ENCODE data around the gene PCDHGB3. TPM values are rescaled to one million over a fixed set of nuclear protein-coding genes. Genes with fewer than 3 reads are reported as not detected.
"Not testable (repeated sequence)": the region's sequence is repeated elsewhere in the genome, so short reads cannot be mapped to it uniquely, and the experiment has no call there.

Gene PCDHGB3
- total RNA-seq, 2 donors from 2014 or later, result 11.2 to 15.4 TPM

DNA sequence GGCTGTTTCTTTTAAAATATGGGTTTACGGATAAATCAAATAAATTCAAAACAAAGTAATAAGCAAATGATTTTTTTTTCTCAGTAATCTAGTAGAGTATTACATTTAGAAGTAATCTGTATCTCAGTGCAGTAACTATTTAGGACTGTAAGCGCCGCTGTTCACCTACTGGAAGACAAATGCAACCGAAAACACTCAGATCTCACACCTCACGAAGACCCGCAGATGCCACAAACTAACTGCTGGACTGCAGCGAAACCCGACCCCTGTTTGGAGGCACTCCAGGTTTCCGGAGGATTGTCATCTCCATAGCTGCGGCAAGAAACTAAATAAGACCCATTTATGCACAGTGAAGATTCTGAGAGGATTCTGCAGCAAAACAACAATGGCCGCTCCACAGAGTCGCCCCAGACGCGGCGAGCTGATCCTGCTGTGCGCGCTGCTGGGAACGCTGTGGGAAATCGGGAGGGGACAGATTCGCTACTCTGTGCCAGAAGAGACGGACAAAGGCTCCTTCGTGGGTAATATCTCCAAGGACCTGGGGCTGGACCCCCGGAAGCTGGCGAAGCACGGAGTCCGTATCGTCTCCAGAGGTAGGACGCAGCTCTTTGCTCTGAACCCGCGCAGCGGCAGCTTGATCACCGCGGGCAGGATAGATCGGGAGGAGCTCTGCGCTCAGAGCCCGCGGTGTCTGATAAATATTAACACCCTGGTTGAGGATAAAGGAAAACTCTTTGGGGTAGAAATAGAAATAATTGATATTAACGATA, 22.6 kb downstream of the PCDHGB3 start, which contains the start of gene PCDHGA8:
PCDHGA8 (plus strand) TSS at position 205 of the 770 bp plus-strand sequence; CDS start at position 386, 181 bp downstream.
- Histone ChIP-seq H3K9me3 (peaks cover 91% of the 10 kb centered on the region), H3K27ac (no peak within 1 kb of the TSS), H3K27me3 (replicated peaks; ENCODE audit: insufficient read depth) (no peaks in the 10 kb centered on the region), H3K36me3 (peaks cover 5% of the 10 kb centered on the region), H3K4me1 (ENCODE audit: control insufficient read depth in 1 of 2, low read depth in 2 of 2) (no peaks in the 10 kb centered on the region), H3K4me3 (peak within 1 kb of the TSS; percentile 32)
- no peak for ATAC-seq (ENCODE audit: insufficient number of reproducible peaks, low FRiP score, low read depth)
- no peak for DNase-seq (ENCODE audit: low spot score)
- TF ChIP-seq, protein P1, sequence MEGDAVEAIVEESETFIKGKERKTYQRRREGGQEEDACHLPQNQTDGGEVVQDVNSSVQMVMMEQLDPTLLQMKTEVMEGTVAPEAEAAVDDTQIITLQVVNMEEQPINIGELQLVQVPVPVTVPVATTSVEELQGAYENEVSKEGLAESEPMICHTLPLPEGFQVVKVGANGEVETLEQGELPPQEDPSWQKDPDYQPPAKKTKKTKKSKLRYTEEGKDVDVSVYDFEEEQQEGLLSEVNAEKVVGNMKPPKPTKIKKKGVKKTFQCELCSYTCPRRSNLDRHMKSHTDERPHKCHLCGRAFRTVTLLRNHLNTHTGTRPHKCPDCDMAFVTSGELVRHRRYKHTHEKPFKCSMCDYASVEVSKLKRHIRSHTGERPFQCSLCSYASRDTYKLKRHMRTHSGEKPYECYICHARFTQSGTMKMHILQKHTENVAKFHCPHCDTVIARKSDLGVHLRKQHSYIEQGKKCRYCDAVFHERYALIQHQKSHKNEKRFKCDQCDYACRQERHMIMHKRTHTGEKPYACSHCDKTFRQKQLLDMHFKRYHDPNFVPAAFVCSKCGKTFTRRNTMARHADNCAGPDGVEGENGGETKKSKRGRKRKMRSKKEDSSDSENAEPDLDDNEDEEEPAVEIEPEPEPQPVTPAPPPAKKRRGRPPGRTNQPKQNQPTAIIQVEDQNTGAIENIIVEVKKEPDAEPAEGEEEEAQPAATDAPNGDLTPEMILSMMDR (IDR thresholded peaks at IDR 0.05), result no peak

DNA sequence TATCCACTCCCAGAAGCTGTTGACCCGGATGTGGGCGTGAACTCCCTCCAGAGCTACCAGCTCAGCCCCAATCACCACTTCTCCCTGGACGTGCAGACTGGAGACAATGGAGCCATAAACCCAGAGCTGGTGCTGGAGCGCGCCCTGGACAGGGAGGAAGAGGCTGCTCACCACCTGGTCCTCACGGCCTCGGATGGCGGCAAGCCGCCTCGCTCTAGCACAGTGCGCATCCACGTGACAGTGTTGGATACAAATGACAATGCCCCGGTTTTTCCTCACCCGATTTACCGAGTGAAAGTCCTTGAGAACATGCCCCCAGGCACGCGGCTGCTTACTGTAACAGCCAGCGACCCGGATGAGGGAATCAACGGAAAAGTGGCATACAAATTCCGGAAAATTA, 23.2 kb downstream of the PCDHGB3 start:
- Histone ChIP-seq H3K27me3 (replicated peaks; ENCODE audit: insufficient read depth) (no peaks in the 10 kb centered on the region), H3K27ac (no peak overlapping the region), H3K36me3 (peaks cover 5% of the 10 kb centered on the region), H3K4me1 (ENCODE audit: control insufficient read depth in 1 of 2, low read depth in 2 of 2) (no peaks in the 10 kb centered on the region), H3K9me3 (peaks cover 93% of the 10 kb centered on the region), H3K4me3 (peak overlapping the region; percentile 23)
- TF ChIP-seq, protein P1 (IDR thresholded peaks at IDR 0.05), result no peak
- no peak for DNase-seq (ENCODE audit: low spot score)
- ATAC-seq (ENCODE audit: insufficient number of reproducible peaks, low FRiP score, low read depth), result no peak

DNA sequence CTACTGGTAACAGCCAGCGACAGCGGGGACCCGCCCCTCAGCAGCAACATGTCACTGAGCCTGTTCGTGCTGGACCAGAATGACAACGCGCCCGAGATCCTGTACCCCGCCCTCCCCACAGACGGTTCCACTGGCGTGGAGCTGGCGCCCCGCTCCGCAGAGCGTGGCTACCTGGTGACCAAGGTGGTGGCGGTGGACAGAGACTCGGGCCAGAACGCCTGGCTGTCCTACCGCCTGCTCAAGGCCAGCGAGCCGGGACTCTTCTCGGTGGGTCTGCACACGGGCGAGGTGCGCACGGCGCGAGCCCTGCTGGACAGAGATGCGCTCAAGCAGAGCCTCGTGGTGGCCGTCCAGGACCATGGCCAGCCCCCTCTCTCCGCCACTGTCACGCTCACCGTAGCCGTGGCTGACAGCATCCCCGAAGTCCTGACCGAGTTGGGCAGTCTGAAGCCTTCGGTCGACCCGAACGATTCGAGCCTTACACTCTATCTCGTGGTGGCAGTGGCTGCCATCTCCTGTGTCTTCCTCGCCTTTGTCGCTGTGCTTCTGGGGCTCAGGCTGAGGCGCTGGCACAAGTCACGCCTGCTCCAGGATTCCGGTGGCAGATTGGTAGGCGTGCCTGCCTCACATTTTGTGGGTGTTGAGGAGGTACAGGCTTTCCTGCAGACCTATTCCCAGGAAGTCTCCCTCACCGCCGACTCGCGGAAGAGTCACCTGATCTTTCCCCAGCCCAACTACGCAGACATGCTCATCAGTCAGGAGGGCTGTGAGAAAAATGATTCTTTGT, 24.6 kb downstream of the PCDHGB3 start:
- not testable (repeated sequence) for H3K27me3 ChIP-seq (replicated peaks; ENCODE audit: insufficient read depth); ATAC-seq (ENCODE audit: insufficient number of reproducible peaks, low FRiP score, low read depth); H3K27ac ChIP-seq; H3K4me3 ChIP-seq; H3K36me3 ChIP-seq; DNase-seq (ENCODE audit: low spot score); H3K4me1 ChIP-seq (ENCODE audit: control insufficient read depth in 1 of 2, low read depth in 2 of 2)
- peaks cover 92% of the 10 kb centered on the region for H3K9me3 ChIP-seq

DNA sequence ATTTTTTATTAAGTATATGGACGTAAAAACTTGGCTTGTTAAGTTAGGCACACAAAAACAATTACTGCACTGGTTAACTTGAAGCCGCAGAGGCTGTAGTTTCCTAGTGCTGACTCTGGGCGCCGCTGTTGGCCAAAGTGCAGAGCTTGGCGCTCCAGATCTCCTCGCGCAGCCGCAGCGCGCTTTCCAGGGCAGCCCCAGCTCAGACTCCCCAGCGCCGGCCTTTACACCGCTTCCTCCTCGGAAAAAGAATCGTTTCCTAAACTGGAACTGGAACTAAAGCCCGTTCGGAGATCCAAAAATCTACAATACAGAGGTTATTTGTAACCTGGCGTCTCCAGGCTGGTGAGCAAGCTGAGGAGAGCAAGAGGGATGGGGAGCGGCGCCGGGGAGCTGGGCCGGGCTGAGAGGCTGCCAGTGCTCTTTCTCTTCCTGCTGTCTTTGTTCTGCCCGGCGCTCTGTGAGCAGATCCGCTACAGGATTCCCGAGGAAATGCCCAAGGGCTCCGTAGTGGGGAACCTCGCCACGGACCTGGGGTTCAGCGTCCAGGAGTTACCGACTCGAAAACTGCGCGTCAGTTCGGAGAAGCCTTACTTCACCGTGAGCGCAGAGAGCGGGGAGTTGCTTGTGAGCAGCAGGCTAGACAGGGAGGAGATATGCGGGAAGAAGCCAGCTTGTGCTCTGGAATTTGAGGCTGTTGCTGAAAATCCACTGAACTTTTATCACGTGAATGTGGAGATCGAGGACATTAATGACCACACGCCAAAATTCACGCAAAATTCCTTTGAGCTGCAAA, 27.9 kb downstream of the PCDHGB3 start, which contains the start of gene PCDHGB5:
PCDHGB5 (plus strand) TSS at position 192 of the 796 bp plus-strand sequence; CDS start at position 373, 181 bp downstream.
- H3K27ac ChIP-seq; H3K27me3 ChIP-seq (replicated peaks; ENCODE audit: insufficient read depth); DNase-seq (ENCODE audit: low spot score); H3K4me1 ChIP-seq (ENCODE audit: control insufficient read depth in 1 of 2, low read depth in 2 of 2); H3K36me3 ChIP-seq; ATAC-seq (ENCODE audit: insufficient number of reproducible peaks, low FRiP score, low read depth): not testable (repeated sequence)
- Histone ChIP-seq H3K9me3 (peaks cover 88% of the 10 kb centered on the region), H3K4me3 (peak within 1 kb of the TSS; percentile 47)
- TF ChIP-seq, protein P1 (IDR thresholded peaks at IDR 0.05), result peak; percentile 29

DNA sequence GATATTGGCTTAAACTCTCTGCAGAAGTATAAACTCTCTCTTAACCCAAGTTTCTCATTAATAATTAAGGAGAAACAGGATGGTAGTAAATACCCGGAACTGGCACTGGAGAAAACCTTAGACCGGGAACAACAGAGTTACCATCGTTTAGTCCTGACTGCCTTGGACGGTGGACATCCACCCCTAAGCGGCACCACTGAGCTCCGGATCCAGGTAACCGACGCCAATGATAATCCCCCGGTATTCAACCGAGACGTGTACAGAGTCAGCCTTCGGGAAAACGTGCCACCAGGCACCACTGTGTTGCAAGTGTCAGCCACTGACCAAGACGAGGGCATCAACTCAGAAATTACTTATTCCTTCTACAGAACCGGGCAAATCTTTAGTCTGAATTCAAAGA, 28.6 kb downstream of the PCDHGB3 start:
- Histone ChIP-seq H3K27ac (no peak overlapping the region), H3K4me1 (ENCODE audit: control insufficient read depth in 1 of 2, low read depth in 2 of 2) (no peaks in the 10 kb centered on the region), H3K4me3 (peak overlapping the region; percentile 33), H3K36me3 (no peaks in the 10 kb centered on the region), H3K27me3 (replicated peaks; ENCODE audit: insufficient read depth) (no peaks in the 10 kb centered on the region), H3K9me3 (peaks cover 88% of the 10 kb centered on the region)
- TF ChIP-seq, protein P1 (IDR thresholded peaks at IDR 0.05), result no peak
- ATAC-seq (ENCODE audit: insufficient number of reproducible peaks, low FRiP score, low read depth) (no peak), DNase-seq (ENCODE audit: low spot score) (no peak)

Data from thoracic aorta (tissue), 2 donors.